ENCODE results near the gene DGKQ.

DNA sequence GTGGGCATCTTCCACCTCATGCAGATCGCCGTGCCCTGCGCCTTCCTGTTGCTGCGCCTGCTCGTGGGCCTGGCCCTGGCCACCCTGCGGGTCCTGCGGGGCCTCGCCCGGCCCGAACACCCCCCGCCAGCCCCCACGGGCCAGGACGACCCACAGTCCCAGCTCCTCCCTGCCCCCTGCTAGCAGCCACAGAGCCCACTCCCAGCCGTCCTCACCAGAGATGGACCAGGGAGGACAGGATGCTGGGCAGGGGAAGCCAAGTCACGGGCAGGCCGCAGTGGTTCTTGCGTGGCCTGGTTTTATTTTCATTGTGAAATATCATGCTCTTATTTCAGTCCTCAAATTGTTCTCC lies 15.1 kb downstream of the DGKQ start:
- TF ChIP-seq, protein P1, sequence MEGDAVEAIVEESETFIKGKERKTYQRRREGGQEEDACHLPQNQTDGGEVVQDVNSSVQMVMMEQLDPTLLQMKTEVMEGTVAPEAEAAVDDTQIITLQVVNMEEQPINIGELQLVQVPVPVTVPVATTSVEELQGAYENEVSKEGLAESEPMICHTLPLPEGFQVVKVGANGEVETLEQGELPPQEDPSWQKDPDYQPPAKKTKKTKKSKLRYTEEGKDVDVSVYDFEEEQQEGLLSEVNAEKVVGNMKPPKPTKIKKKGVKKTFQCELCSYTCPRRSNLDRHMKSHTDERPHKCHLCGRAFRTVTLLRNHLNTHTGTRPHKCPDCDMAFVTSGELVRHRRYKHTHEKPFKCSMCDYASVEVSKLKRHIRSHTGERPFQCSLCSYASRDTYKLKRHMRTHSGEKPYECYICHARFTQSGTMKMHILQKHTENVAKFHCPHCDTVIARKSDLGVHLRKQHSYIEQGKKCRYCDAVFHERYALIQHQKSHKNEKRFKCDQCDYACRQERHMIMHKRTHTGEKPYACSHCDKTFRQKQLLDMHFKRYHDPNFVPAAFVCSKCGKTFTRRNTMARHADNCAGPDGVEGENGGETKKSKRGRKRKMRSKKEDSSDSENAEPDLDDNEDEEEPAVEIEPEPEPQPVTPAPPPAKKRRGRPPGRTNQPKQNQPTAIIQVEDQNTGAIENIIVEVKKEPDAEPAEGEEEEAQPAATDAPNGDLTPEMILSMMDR (IDR thresholded peaks at IDR 0.05) = no peak
- TF ChIP-seq POLR2A (IDR thresholded peaks at IDR 0.05) = no peak
